Measurements from ENCODE around the gene MEF2D.
A peak's percentile ranks its signal among the peaks of the same experiment; 100 is the strongest.

The MEF2D gene

DNA sequence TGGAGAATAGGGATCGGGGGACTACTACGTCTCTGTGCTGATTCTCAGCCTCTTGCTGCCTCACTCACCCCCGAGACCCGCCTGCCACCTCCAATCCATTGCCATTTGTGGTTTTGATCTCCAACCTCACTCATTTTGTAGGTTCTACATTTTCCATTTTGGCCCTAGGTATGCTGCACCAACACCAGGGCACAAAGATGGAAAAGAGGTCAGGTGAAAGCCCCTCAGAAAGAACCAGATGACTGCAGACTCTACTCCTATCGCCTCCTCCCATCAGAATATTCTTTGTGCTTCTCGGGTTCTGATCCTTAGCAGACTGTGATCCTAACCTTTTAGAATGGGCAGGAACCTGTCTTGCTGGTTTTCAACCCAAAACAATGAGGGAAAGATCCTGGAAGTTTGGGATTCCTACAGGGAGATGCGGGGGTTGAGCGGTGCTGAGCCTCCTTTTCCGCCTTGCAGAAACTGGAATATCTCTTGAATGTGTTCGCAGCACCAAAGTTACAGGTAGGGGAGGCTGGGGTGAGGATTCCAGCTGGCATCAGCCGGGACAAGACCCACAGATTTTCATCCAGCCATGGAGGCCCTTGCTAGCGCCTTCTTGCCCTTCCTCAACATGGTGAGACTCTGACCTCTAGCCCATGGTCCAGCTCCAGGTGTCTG is 78.5 kb downstream of the MEF2D start:
- no peak for DNase-seq

GRCh38 chr1:156421062-156421938 is 79.3 kb downstream of the MEF2D start:
- DNase-seq = peak; percentile 75

DNA sequence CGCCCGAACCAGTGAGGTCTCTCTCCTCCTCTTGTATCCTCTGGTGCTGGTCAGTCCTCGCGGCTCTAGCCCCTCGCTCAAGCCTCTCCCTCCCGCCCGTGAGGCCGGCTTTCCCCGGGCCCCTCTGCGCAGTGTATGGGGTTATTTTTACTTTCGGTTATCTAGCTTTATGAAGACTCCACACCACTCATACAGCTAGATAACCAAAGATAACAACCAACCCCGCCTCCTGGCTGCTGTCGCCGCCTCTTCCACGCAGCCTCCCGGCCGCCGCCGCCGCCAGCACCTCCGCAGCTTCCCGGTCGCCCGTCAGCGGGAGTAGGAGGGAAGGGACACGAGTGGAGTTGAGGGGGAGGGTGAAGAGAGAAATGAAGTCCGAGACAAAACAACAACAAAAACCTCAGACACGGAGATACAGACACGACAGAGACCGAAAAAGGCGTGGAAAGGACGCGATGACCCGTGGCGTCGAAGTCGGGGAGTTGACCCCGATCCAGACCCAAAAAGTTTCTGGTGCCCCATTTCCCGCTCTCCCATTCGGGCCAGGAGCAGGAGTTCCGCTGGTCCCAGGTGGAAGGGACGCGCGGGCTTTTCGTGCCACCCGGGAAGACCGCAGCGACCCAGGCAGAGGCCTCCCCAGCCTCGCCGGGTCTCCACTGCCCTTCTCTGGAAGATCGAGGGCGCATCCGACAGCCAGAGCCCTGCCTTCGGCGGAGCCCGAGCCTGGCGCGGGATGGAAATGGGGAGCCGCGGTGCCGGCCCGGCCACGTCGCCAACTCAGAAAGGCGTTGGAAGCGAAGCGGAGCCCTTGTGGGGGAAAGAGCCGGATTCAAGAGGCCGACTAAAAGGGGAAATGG is 80.1 kb downstream of the MEF2D start:
- DNase-seq = no peak

GRCh38 chr1:156419854-156420204 is 80.7 kb downstream of the MEF2D start:
- DNase-seq = no peak

GRCh38 chr1:156418416-156419070 is 82.0 kb downstream of the MEF2D start:
- no peak for DNase-seq

DNA sequence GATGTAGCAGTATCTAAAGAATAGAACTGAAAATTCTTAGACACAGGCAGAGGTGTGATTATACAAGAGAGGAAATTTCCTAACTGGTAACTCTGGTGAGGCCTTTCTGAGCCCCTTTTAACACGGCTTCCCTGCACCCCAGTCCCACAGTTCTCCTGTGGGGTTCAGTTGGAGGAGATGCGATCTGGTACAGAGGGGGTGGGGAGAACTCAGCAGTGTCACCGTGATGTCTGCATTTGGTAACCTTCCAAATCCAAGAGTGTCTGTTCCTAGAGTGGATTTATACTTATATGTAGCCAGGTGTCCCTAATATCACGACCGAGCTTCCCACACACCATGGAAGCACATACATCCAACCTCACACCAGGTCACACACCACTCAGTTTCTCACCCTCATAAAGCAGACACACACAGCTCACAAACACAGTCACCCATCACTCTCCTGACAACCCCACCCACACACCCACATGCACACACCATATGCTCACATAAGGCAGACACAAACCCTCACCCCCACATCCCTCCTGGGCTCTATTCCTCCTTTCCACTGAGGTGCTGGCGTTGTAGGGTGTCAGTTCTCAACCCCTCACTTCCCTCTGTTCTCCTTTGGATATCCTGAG is 83.1 kb downstream of the MEF2D start:
- DNase-seq = no peak

- no peak for DNase-seq
Observed at GRCh38 chr1:156416993-156417392, 83.6 kb downstream of the MEF2D start.

DNA sequence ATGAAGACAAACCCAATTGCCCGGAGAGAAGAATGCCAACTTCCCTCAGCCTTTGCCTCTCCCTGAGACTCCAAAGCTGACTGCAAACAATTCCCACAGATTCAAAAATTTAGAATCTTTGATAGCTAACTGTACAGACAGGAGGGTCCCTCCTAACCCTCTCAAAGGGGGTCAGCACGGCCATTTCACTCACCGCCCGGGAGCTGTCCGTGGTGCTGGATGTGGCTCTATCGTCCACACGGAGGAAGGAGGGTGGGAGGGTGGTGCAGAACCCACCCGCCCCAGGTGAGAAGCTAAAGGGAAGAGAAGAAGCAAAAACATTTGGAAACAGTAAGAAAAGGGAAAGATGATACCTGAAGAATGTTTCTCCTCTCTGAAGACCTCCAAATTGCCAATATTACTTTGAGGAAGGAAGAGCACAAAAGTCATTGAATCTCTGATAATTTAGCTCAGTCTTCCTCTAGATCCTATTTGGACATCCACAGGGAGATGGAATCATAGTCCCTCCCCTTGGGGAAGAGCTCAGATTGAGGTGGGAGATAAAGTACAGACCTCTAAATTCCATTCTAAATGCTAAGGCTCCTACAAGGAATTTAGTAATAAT is 86.0 kb downstream of the MEF2D start:
- no peak for DNase-seq
